ENCODE measurements around the gene MYO3B. TPM values are rescaled to one million over a fixed set of nuclear protein-coding genes. Genes with fewer than 3 reads are reported as not detected.

Gene MYO3B
- total RNA-seq, 1 donor: 0.09 TPM

GRCh38 chr2:170563401-170563800 lies 385.5 kb downstream of the MYO3B start:
- no peak for TF ChIP-seq CTCF (IDR thresholded peaks at IDR 0.05; ENCODE audit: insufficient read depth, low read length)
- DNase-seq (ENCODE audit: low read depth): no peak
- no peak overlapping the region for H3K4me3 ChIP-seq (ENCODE audit: low read depth, low read length)

DNA sequence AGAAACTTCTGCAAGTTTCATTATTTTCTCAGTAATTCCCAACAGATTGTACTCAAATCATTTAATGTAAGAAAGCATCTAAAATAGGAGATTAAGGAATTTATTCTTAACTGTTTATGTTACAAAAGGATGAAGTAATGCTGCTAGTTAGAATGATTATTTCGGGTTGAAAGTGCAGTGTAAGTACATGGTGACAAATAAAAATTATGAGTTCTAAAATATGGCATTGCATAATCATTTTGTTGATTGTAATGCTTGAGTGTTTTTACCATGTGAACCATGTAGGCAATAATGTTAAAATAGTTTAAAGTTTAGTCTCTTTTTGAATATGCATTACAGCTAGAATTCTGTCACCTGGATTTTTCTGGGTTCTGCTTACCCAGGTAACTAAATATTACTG lies 388.2 kb downstream of the MYO3B start:
- no peak for DNase-seq (ENCODE audit: low read depth)
- no peak overlapping the region for H3K4me3 ChIP-seq (ENCODE audit: low read depth, low read length)
- TF ChIP-seq CTCF (IDR thresholded peaks at IDR 0.05; ENCODE audit: insufficient read depth, low read length): no peak

- TF ChIP-seq CTCF (IDR thresholded peaks at IDR 0.05; ENCODE audit: insufficient read depth, low read length): no peak
- no peak for DNase-seq (ENCODE audit: low read depth)
- no peak overlapping the region for H3K4me3 ChIP-seq (ENCODE audit: low read depth, low read length)
These were observed 389.5 kb downstream of the MYO3B start for GRCh38 chr2:170567429-170567828.

GRCh38 chr2:170568511-170568910 lies 390.6 kb downstream of the MYO3B start:
- DNase-seq (ENCODE audit: low read depth): no peak
- H3K4me3 ChIP-seq (ENCODE audit: low read depth, low read length): no peak overlapping the region
- no peak for TF ChIP-seq CTCF (IDR thresholded peaks at IDR 0.05; ENCODE audit: insufficient read depth, low read length)

- no peak for TF ChIP-seq CTCF (IDR thresholded peaks at IDR 0.05; ENCODE audit: insufficient read depth, low read length)
- no peak for DNase-seq (ENCODE audit: low read depth)
- no peak overlapping the region for H3K4me3 ChIP-seq (ENCODE audit: low read depth, low read length)
These were observed 393.7 kb downstream of the MYO3B start for GRCh38 chr2:170571612-170572011.

DNA sequence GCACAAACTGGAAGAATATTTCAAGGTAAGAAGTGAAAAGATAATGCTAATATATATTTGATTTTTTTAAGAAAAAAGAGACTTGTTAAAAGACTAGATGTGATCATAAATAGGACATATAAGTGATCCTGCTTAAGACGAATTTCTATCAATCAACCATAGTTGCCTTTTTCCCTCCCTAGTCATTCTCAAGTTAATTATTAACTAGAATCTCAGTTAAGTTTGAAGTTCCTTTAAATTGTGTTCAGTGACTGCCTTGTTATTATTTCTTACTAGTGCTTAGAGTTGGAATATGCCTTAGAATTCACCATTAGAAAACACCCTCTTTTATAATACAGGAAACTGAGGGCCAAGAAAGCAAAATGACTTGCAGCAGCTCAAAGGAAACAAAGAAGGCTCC lies 395.7 kb downstream of the MYO3B start:
- DNase-seq (ENCODE audit: low read depth): no peak
- no peak for TF ChIP-seq CTCF (IDR thresholded peaks at IDR 0.05; ENCODE audit: insufficient read depth, low read length)
- no peak overlapping the region for H3K4me3 ChIP-seq (ENCODE audit: low read depth, low read length)

GRCh38 chr2:170576296-170576695 lies 398.3 kb downstream of the MYO3B start:
- no peak for TF ChIP-seq CTCF (IDR thresholded peaks at IDR 0.05; ENCODE audit: insufficient read depth, low read length)
- no peak for DNase-seq (ENCODE audit: low read depth)
- no peak overlapping the region for H3K4me3 ChIP-seq (ENCODE audit: low read depth, low read length)

Measured in fibroblast of the aortic adventitia (primary cell).